ENCODE results near the gene RAB21.

The RAB21 gene

DNA sequence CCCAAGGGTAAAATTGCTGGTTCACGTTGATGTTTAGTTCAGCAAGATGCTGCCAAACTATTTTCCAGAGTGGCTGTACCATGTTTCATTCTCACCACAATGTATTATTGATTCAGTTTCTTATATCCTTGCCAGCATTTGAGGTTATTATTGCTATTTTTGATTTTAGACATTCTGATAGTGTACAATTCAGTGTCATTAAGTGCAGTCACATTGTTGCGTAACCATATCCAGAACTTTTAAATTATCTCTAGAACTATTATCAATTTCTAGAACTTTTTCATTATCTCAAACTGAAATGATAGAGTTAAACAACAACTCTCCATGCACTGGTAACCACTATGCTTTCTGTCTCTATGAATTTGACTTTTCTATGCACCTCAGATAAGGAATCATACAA, 74.2 kb downstream of the RAB21 start:
- no peaks in the 10 kb centered on the region for H3K9me3 ChIP-seq (ENCODE audit: insufficient read depth, low read length)
- no peaks in the 10 kb centered on the region for H3K27me3 ChIP-seq (ENCODE audit: low read depth, low read length)
- no peak overlapping the region for H3K9ac ChIP-seq (ENCODE audit: low read length)
- H3K4me1 ChIP-seq (ENCODE audit: low read length): no peaks in the 10 kb centered on the region
- H3K4me3 ChIP-seq (ENCODE audit: low read length): no peak overlapping the region
- no peak overlapping the region for H2AFZ ChIP-seq (ENCODE audit: low read depth, low read length)
- H4K20me1 ChIP-seq (ENCODE audit: insufficient read depth, low read length): no peaks in the 10 kb centered on the region
- no peak overlapping the region for H3K4me2 ChIP-seq (ENCODE audit: low read length)
- H3K79me2 ChIP-seq (ENCODE audit: low read length): no peaks in the 10 kb centered on the region
- no peak overlapping the region for H3K27ac ChIP-seq (ENCODE audit: low read length)
- TF ChIP-seq, protein P1, sequence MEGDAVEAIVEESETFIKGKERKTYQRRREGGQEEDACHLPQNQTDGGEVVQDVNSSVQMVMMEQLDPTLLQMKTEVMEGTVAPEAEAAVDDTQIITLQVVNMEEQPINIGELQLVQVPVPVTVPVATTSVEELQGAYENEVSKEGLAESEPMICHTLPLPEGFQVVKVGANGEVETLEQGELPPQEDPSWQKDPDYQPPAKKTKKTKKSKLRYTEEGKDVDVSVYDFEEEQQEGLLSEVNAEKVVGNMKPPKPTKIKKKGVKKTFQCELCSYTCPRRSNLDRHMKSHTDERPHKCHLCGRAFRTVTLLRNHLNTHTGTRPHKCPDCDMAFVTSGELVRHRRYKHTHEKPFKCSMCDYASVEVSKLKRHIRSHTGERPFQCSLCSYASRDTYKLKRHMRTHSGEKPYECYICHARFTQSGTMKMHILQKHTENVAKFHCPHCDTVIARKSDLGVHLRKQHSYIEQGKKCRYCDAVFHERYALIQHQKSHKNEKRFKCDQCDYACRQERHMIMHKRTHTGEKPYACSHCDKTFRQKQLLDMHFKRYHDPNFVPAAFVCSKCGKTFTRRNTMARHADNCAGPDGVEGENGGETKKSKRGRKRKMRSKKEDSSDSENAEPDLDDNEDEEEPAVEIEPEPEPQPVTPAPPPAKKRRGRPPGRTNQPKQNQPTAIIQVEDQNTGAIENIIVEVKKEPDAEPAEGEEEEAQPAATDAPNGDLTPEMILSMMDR (IDR thresholded peaks at IDR 0.05; ENCODE audit: low read depth, low read length): no peak
- no peak for TF ChIP-seq EZH2phosphoT487 (IDR thresholded peaks at IDR 0.05; ENCODE audit: low read depth)
- no peaks in the 10 kb centered on the region for H3K36me3 ChIP-seq (replicated peaks; ENCODE audit: low read depth, low read length)

DNA sequence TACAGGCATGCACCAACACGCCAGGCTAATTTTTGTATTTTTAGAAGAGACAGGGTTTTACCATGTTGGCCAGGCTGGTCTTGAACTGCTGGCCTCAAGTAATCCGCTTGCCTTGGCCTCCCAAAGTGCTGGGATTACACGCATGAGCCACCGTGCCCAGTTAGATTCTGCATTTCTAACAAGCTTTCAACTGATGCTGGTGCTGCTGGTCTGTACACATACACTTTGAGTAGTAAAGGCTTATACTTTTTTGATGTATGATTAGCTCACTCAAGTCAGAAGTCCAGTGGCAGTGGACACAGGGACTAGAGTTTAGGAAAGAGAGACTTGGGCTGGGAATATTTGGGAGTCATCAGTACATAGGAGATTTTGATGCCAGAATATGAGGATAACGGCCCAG, 82.7 kb downstream of the RAB21 start:
- Histone ChIP-seq H3K4me2 (ENCODE audit: low read length) (no peak overlapping the region), H2AFZ (ENCODE audit: low read depth, low read length) (no peak overlapping the region), H3K9ac (ENCODE audit: low read length) (no peak overlapping the region), H3K27me3 (ENCODE audit: low read depth, low read length) (no peaks in the 10 kb centered on the region), H3K79me2 (ENCODE audit: low read length) (peaks cover 35% of the 10 kb centered on the region), H3K4me1 (ENCODE audit: low read length) (peaks cover 27% of the 10 kb centered on the region), H3K36me3 (replicated peaks; ENCODE audit: low read depth, low read length) (peaks cover 3% of the 10 kb centered on the region), H4K20me1 (ENCODE audit: insufficient read depth, low read length) (no peaks in the 10 kb centered on the region), H3K9me3 (ENCODE audit: insufficient read depth, low read length) (no peaks in the 10 kb centered on the region), H3K4me3 (ENCODE audit: low read length) (no peak overlapping the region), H3K27ac (ENCODE audit: low read length) (no peak overlapping the region)
- TF ChIP-seq, protein P1 (IDR thresholded peaks at IDR 0.05; ENCODE audit: low read depth, low read length): no peak
- no peak for TF ChIP-seq EZH2phosphoT487 (IDR thresholded peaks at IDR 0.05; ENCODE audit: low read depth)

DNA sequence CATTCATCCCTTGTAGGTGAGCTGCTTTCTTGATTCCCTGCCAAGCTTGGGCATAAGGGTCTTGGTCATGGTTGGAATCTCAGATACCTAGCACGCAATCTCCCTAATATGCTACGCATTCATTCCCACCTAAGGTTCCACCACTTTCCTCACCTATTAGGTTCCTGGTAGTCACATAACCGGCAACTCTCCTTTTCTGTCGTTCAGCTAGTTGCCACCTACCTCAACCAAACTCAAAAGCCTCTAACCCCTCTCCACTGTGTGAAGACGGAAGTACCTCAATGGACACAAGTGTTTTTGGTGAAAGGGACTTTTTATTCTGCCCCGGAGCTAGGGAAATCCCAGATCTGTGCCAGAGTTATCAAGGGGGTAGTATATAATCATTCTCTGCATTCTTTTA, 83.6 kb downstream of the RAB21 start:
- Histone ChIP-seq H3K27me3 (ENCODE audit: low read depth, low read length) (no peaks in the 10 kb centered on the region), H3K4me3 (ENCODE audit: low read length) (no peak overlapping the region), H3K79me2 (ENCODE audit: low read length) (peaks cover 44% of the 10 kb centered on the region), H3K27ac (ENCODE audit: low read length) (no peak overlapping the region), H2AFZ (ENCODE audit: low read depth, low read length) (no peak overlapping the region), H3K9ac (ENCODE audit: low read length) (no peak overlapping the region), H3K36me3 (replicated peaks; ENCODE audit: low read depth, low read length) (peaks cover 4% of the 10 kb centered on the region), H3K9me3 (ENCODE audit: insufficient read depth, low read length) (no peaks in the 10 kb centered on the region), H3K4me1 (ENCODE audit: low read length) (peaks cover 28% of the 10 kb centered on the region), H3K4me2 (ENCODE audit: low read length) (no peak overlapping the region), H4K20me1 (ENCODE audit: insufficient read depth, low read length) (no peaks in the 10 kb centered on the region)
- TF ChIP-seq, protein P1 (IDR thresholded peaks at IDR 0.05; ENCODE audit: low read depth, low read length): no peak
- no peak for TF ChIP-seq EZH2phosphoT487 (IDR thresholded peaks at IDR 0.05; ENCODE audit: low read depth)

DNA sequence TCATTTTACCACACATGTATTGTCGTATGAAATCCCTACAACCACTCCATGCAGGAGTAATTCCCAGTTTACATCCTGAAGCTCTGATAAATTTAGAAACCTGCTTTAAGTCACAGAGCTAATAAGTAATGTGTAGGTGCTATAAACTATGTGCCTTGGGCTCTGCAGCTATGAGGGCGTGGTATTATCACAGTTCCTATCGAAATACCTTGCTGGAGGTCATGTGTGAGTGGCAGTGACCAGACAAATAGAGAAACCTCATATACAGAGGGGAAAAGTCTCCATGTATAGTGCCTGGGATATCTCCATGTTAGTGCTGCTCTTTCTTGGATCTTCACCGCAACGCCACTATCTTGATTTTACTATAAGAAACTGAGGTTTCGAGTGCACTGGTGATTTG, 84.0 kb downstream of the RAB21 start:
- Histone ChIP-seq H3K36me3 (replicated peaks; ENCODE audit: low read depth, low read length) (peaks cover 4% of the 10 kb centered on the region), H2AFZ (ENCODE audit: low read depth, low read length) (peak overlapping the region; percentile 97), H4K20me1 (ENCODE audit: insufficient read depth, low read length) (no peaks in the 10 kb centered on the region), H3K79me2 (ENCODE audit: low read length) (peaks cover 48% of the 10 kb centered on the region), H3K4me1 (ENCODE audit: low read length) (peaks cover 28% of the 10 kb centered on the region), H3K9me3 (ENCODE audit: insufficient read depth, low read length) (no peaks in the 10 kb centered on the region), H3K27ac (ENCODE audit: low read length) (peak overlapping the region; percentile 64; the same call in 1 of the 2 replicates), H3K4me2 (ENCODE audit: low read length) (peak overlapping the region; percentile 92), H3K9ac (ENCODE audit: low read length) (peak overlapping the region; percentile 79; the same call in 1 of the 2 replicates), H3K4me3 (ENCODE audit: low read length) (peak overlapping the region; percentile 94), H3K27me3 (ENCODE audit: low read depth, low read length) (no peaks in the 10 kb centered on the region)
- TF ChIP-seq, protein P1 (IDR thresholded peaks at IDR 0.05; ENCODE audit: low read depth, low read length): no peak
- TF ChIP-seq EZH2phosphoT487 (IDR thresholded peaks at IDR 0.05; ENCODE audit: low read depth): no peak
